Spinal cord (tissue), 10 donors: ENCODE data around the gene TTBK2. TPM values are rescaled to one million over a fixed set of nuclear protein-coding genes. Genes with fewer than 3 reads are reported as not detected.

Experiments
- DNase-seq, 6 donors: peaks; one replicate each; pipeline versions ENCODE4 v3.0.0 to v3.0.0-alpha.2; 2013 to 2015; ENCODE audit warnings: low spot score in 6 of 6, low read depth in 4 of 6
- H3K27ac ChIP-seq: one replicate; pipeline ENCODE4 v1.5.1; 2013; ENCODE audit warnings: low read depth, low read length, control low read depth
- H3K27me3 ChIP-seq: one replicate; pipeline ENCODE4 v1.6.1; 2013; ENCODE audit warnings: low read length; ENCODE audit not compliant: control insufficient read depth, insufficient read depth
- H3K36me3 ChIP-seq: one replicate; pipeline ENCODE4 v1.6.1; 2013; ENCODE audit warnings: low read length; ENCODE audit not compliant: control insufficient read depth, insufficient read depth
- H3K4me1 ChIP-seq: one replicate; pipeline ENCODE4 v1.6.1; 2013; ENCODE audit warnings: low read length; ENCODE audit not compliant: control insufficient read depth, insufficient read depth
- H3K4me3 ChIP-seq: one replicate; pipeline ENCODE4 v1.5.1; 2013; ENCODE audit warnings: low read depth, low read length, control low read depth
- H3K9me3 ChIP-seq: one replicate; pipeline ENCODE4 v1.6.1; 2013; ENCODE audit warnings: low read length; ENCODE audit not compliant: control insufficient read depth, insufficient read depth
- WGBS: methylation state at CpG from one replicate; pipeline ENCODE4 v1.1.5; 2013; ENCODE audit warnings: missing lambda C conversion rate; ENCODE audit not compliant: insufficient coverage; 5-methylcytosine and 5-hydroxymethylcytosine counted together
- polyA plus RNA-seq, 2 donors: library from polyadenylated mRNA; unstranded; fragments of 120-200 nt; gene quantifications; one replicate each; pipeline ENCODE4 v1.2.1, GENCODE V29; 2013; ENCODE audit not compliant: insufficient read length in 2 of 2
- small RNA-seq: library from RNA; depleted of rRNA; stranded (forward); fragments of <200 nt; gene quantifications from one replicate; pipeline ENCODE3, GENCODE V24; 2014; ENCODE audit warnings: low replicate concordance
- total RNA-seq, 2 donors: library from RNA; depleted of rRNA in 1 of 2; stranded (reverse); fragments of 120-200 nt in 1 of 2; fragments of >200 nt in 1 of 2; gene quantifications; one replicate each; pipeline versions ENCODE4 v1.2.3 to v1.2.4, GENCODE V29; 2013 to 2014
- donor health status: healthy.

The TTBK2 gene
- total and polyA plus RNA-seq, 4 donors = 22.2 to 64.4 (median 27.4) TPM

GRCh38 chr15:42693942-42694341 lies 226.6 kb downstream of the TTBK2 start:
- no peaks in the 10 kb centered on the region for H3K9me3 ChIP-seq
- H3K4me1 ChIP-seq = no peaks in the 10 kb centered on the region
- H3K27ac ChIP-seq = no peak overlapping the region
- WGBS = 99% methylated on average over 6 of the region's 6 CpGs
- peaks cover 54% of the 10 kb centered on the region for H3K36me3 ChIP-seq
- H3K4me3 ChIP-seq = no peak overlapping the region
- no peaks in the 10 kb centered on the region for H3K27me3 ChIP-seq
- DNase-seq = no peak

GRCh38 chr15:42693496-42693895 lies 227.1 kb downstream of the TTBK2 start:
- H3K27me3 ChIP-seq = no peaks in the 10 kb centered on the region
- DNase-seq = no peak
- no peaks in the 10 kb centered on the region for H3K4me1 ChIP-seq
- no peaks in the 10 kb centered on the region for H3K9me3 ChIP-seq
- H3K4me3 ChIP-seq = no peak overlapping the region
- WGBS = 100% methylated on average over 6 of the region's 6 CpGs
- H3K27ac ChIP-seq = no peak overlapping the region
- H3K36me3 ChIP-seq = peaks cover 57% of the 10 kb centered on the region

- no peaks in the 10 kb centered on the region for H3K9me3 ChIP-seq
- H3K4me3 ChIP-seq = no peak overlapping the region
- H3K27ac ChIP-seq = no peak overlapping the region
- WGBS = 98% methylated on average over 4 of the region's 4 CpGs
- no peaks in the 10 kb centered on the region for H3K4me1 ChIP-seq
- no peaks in the 10 kb centered on the region for H3K27me3 ChIP-seq
- peaks cover 58% of the 10 kb centered on the region for H3K36me3 ChIP-seq
- no peak for DNase-seq
Observed at GRCh38 chr15:42692997-42693396, 227.6 kb downstream of the TTBK2 start.

GRCh38 chr15:42692536-42692935 lies 228.0 kb downstream of the TTBK2 start:
- peaks cover 55% of the 10 kb centered on the region for H3K36me3 ChIP-seq
- WGBS = no CpG with 5 or more reads among the region's 1 CpG

GRCh38 chr15:42691770-42692169 lies 228.8 kb downstream of the TTBK2 start:
- H3K36me3 ChIP-seq = peaks cover 55% of the 10 kb centered on the region
- 95% methylated on average over 9 of the region's 9 CpGs for WGBS

More at GRCh38 chr15:42692536-42692935, 228.0 kb downstream of the TTBK2 start:
- no peak for DNase-seq
- Histone ChIP-seq H3K4me3 (no peak overlapping the region), H3K4me1 (no peaks in the 10 kb centered on the region), H3K27me3 (no peaks in the 10 kb centered on the region), H3K9me3 (no peaks in the 10 kb centered on the region), H3K27ac (no peak overlapping the region)

GRCh38 chr15:42691308-42691707 lies 229.3 kb downstream of the TTBK2 start:
- WGBS = 100% methylated on average over 4 of the region's 4 CpGs
- Histone ChIP-seq H3K27ac (no peak overlapping the region), H3K27me3 (no peaks in the 10 kb centered on the region), H3K4me1 (no peaks in the 10 kb centered on the region), H3K4me3 (no peak overlapping the region), H3K36me3 (peaks cover 55% of the 10 kb centered on the region), H3K9me3 (no peaks in the 10 kb centered on the region)
- DNase-seq = no peak

More at GRCh38 chr15:42691770-42692169, 228.8 kb downstream of the TTBK2 start:
- no peaks in the 10 kb centered on the region for H3K4me1 ChIP-seq
- no peak for DNase-seq
- no peak overlapping the region for H3K4me3 ChIP-seq
- no peaks in the 10 kb centered on the region for H3K9me3 ChIP-seq
- no peaks in the 10 kb centered on the region for H3K27me3 ChIP-seq
- no peak overlapping the region for H3K27ac ChIP-seq

Small RNA genes within 50 kb of the gene (small RNA-seq; reads per million reads assigned to genes)
- not detected for gene KRT8P50

Other genes with a start within 250 kb of the TTBK2 start
- gene CDAN1, start 183.7 kb downstream of the TTBK2 start, total RNA-seq = 10 to 100 TPM in 1 of 2 donors, 1 to 10 TPM in 1; 9.9 to 18.4 TPM
- 10 to 100 TPM; 16.5 to 23.1 TPM for gene CDAN1, start 183.7 kb downstream of the TTBK2 start, polyA plus RNA-seq
- gene UBR1, start 185.3 kb upstream of the TTBK2 start, total RNA-seq = 10 to 100 TPM; 36.1 to 62.4 TPM
- gene UBR1, start 185.3 kb upstream of the TTBK2 start, polyA plus RNA-seq = 10 to 100 TPM; 22.2 to 22.7 TPM
- gene TMEM62, start 212.8 kb upstream of the TTBK2 start, total RNA-seq = 10 to 100 TPM; 14.8 to 27.3 TPM
- 10 to 100 TPM; 23.1 to 28.3 TPM for gene TMEM62, start 212.8 kb upstream of the TTBK2 start, polyA plus RNA-seq